HepG2 (cell line): ENCODE measurements around the gene SLC11A1. TPM values are rescaled to one million over a fixed set of nuclear protein-coding genes. Genes with fewer than 3 reads are reported as not detected.
A peak's percentile ranks its signal among the peaks of the same experiment; 100 is the strongest.

Source experiments
- ATM ChIP-seq: fragments of 450-650 bp; IDR thresholded peaks from 2 replicates; pipeline ENCODE4 v1.7.1; 2017; ENCODE audit warnings: mild to moderate bottlenecking, borderline replicate concordance
- BRCA1 ChIP-seq: sonication (generic); formaldehyde crosslinking; IDR thresholded peaks from 2 replicates; pipeline ENCODE4 v1.4.0; 2020; ENCODE audit warnings: missing genetic modification reagents
- DDIT3 ChIP-seq: sonication (generic); formaldehyde crosslinking; IDR thresholded peaks from 2 replicates; pipeline ENCODE4 v1.4.0; 2020; ENCODE audit warnings: mild to moderate bottlenecking, missing genetic modification reagents
- FUBP1 ChIP-seq: sonication (generic); formaldehyde crosslinking; IDR thresholded peaks from 2 replicates; pipeline ENCODE4 v1.5.1; 2020; ENCODE audit warnings: missing genetic modification reagents, mild to moderate bottlenecking, borderline replicate concordance
- GABPB1 ChIP-seq: IDR thresholded peaks from 2 replicates; pipeline ENCODE4 v1.6.1; 2016; ENCODE audit warnings: mild to moderate bottlenecking, missing genetic modification reagents, moderate library complexity, missing compliant biosample characterization
- KLF6 ChIP-seq: IDR thresholded peaks from 2 replicates; pipeline ENCODE4 v1.8.0; 2016; ENCODE audit warnings: missing biosample characterization, missing genetic modification reagents
- MYC ChIP-seq: sonication (generic); formaldehyde crosslinking; IDR thresholded peaks from 2 replicates; pipeline ENCODE4 v1.9.0; 2021; ENCODE audit warnings: missing genetic modification reagents, borderline replicate concordance
- NAIF1 ChIP-seq: sonication (generic); formaldehyde crosslinking; IDR thresholded peaks from 2 replicates; pipeline ENCODE4 v1.5.0; 2020; ENCODE audit warnings: mild to moderate bottlenecking, missing genetic modification reagents, borderline replicate concordance
- NFE2 ChIP-seq: sonication (generic); formaldehyde crosslinking; IDR thresholded peaks from 2 replicates; pipeline ENCODE4 v1.4.0; 2020; ENCODE audit warnings: missing genetic modification reagents
- NFYB ChIP-seq: sonication (generic); formaldehyde crosslinking; IDR thresholded peaks from 2 replicates; pipeline ENCODE4 v1.4.0; 2020; ENCODE audit warnings: missing genetic modification reagents
- POLR2G ChIP-seq: fragments of 200-400 bp; formaldehyde crosslinking; IDR thresholded peaks from 2 replicates; pipeline ENCODE4 v1.6.1; 2018; ENCODE audit warnings: mild to moderate bottlenecking, low read depth, low read length, moderate library complexity
- RBFOX2 ChIP-seq: fragments of 200-400 bp; formaldehyde crosslinking; IDR thresholded peaks from 2 replicates; pipeline ENCODE4 v1.6.1; 2017; ENCODE audit warnings: low read depth, mild to moderate bottlenecking, low read length
- RELA ChIP-seq: sonication (generic); formaldehyde crosslinking; IDR thresholded peaks from 2 replicates; pipeline ENCODE4 v1.4.0; 2020; ENCODE audit warnings: missing genetic modification reagents
- RFX5 ChIP-seq: IDR thresholded peaks from 2 replicates; pipeline ENCODE4 v1.6.1; 2011; ENCODE audit warnings: low read depth, low read length, improper control_type of control experiment
- SCMH1 ChIP-seq: sonication (generic); formaldehyde crosslinking; IDR thresholded peaks from 2 replicates; pipeline ENCODE4 v1.9.0; 2021; ENCODE audit warnings: missing genetic modification reagents, mild to moderate bottlenecking, borderline replicate concordance
- ZBTB26 ChIP-seq: IDR thresholded peaks from 2 replicates; pipeline ENCODE4 v1.6.1; 2016; ENCODE audit warnings: missing compliant biosample characterization, missing genetic modification reagents, borderline replicate concordance
- ZBTB3 ChIP-seq: sonication (generic); formaldehyde crosslinking; IDR thresholded peaks from 2 replicates; pipeline ENCODE4 v1.4.0; 2020; ENCODE audit warnings: low read depth, mild to moderate bottlenecking, moderate library complexity, missing genetic modification reagents, borderline replicate concordance
- ZEB1 ChIP-seq: IDR thresholded peaks from 2 replicates; pipeline ENCODE4 v1.6.1; 2012; ENCODE audit warnings: mild to moderate bottlenecking, low read depth, inconsistent platforms; ENCODE audit not compliant: insufficient replicate concordance
- ZFAT ChIP-seq: sonication (generic); formaldehyde crosslinking; conservative IDR thresholded peaks from 2 replicates; pipeline ENCODE4 v1.8.1; 2023; ENCODE audit warnings: missing genetic modification reagents, inconsistent platforms
- ZFP1 ChIP-seq: IDR thresholded peaks from 2 replicates; pipeline ENCODE4 v1.6.1; 2016
- ZNF251 ChIP-seq: sonication (generic); formaldehyde crosslinking; IDR thresholded peaks from 2 replicates; pipeline ENCODE4 v1.9.0; 2021; ENCODE audit warnings: mild to moderate bottlenecking, missing genetic modification reagents
- ZNF678 ChIP-seq: sonication (generic); formaldehyde crosslinking; IDR thresholded peaks from 2 replicates; pipeline ENCODE4 v1.4.0; 2020; ENCODE audit warnings: mild to moderate bottlenecking, missing genetic modification reagents
- polyA plus RNA-seq, 8 experiments: library from polyadenylated mRNA; depleted of rRNA in 3 of 8; stranded (reverse) in 7 of 8; unstranded in 1 of 8; fragments of >200 nt; fragmentation: Illumina TruSeq in 4 of 8; extraction: Trizol in 4 of 8; gene quantifications; 2 replicates each; pipeline versions ENCODE4 v1.2.1 to v1.2.3, GENCODE V29; 2011 to 2016; ENCODE audit warnings: low read depth in 4 of 8, missing spikeins in 1 of 8, mixed read lengths in 1 of 8; ENCODE audit not compliant: insufficient read depth in 1 of 8
- total RNA-seq, 5 experiments: library from RNA; depleted of rRNA; stranded (reverse); fragments of >200 nt; fragmentation: Illumina TruSeq; extraction: Trizol; gene quantifications; 2 replicates each; pipeline ENCODE4 v1.2.3, GENCODE V29; 2016; ENCODE audit warnings: low read depth in 1 of 5
- TF ChIP-seq, protein P1 (sequence below): sonication (generic); formaldehyde crosslinking; IDR thresholded peaks from 2 replicates; pipeline ENCODE4 v1.5.0; 2020; ENCODE audit warnings: mild to moderate bottlenecking, missing genetic modification reagents
- TF ChIP-seq, protein P2 (sequence below): sonication (generic); IDR thresholded peaks from 2 replicates; pipeline ENCODE4 v1.6.1; 2016; ENCODE audit warnings: low read depth, borderline replicate concordance

The SLC11A1 gene
- total and polyA plus RNA-seq, 2 of the 13 experiments (the other 11 are each of a cell fraction or from before 2014, with no cell fraction given), result 0.33 to 2.3 TPM

GRCh38 chr2:218444692-218445357 is 62.8 kb downstream of the SLC11A1 start (continued):
- TF ChIP-seq, protein P1, sequence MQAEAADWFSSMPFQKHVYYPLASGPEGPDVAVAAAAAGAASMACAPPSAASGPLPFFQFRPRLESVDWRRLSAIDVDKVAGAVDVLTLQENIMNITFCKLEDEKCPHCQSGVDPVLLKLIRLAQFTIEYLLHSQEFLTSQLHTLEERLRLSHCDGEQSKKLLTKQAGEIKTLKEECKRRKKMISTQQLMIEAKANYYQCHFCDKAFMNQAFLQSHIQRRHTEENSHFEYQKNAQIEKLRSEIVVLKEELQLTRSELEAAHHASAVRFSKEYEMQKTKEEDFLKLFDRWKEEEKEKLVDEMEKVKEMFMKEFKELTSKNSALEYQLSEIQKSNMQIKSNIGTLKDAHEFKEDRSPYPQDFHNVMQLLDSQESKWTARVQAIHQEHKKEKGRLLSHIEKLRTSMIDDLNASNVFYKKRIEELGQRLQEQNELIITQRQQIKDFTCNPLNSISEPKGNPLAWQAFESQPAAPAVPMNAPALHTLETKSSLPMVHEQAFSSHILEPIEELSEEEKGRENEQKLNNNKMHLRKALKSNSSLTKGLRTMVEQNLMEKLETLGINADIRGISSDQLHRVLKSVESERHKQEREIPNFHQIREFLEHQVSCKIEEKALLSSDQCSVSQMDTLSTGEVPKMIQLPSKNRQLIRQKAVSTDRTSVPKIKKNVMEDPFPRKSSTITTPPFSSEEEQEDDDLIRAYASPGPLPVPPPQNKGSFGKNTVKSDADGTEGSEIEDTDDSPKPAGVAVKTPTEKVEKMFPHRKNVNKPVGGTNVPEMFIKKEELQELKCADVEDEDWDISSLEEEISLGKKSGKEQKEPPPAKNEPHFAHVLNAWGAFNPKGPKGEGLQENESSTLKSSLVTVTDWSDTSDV (CRISPR knock-in tag), result no peak; the same call in 1 of the 2 replicates
- no peak for TF ChIP-seq NFE2 (CRISPR knock-in tag)
- TF ChIP-seq ZNF251 (CRISPR knock-in tag), result 0 out of 2 replicates have a peak, but pooled peaks have one; percentile 17
- TF ChIP-seq DDIT3 (CRISPR knock-in tag), result no peak
- peak; percentile 90 for TF ChIP-seq ZBTB3 (CRISPR knock-in tag)
- no peak for TF ChIP-seq RFX5
- TF ChIP-seq NFYB (CRISPR knock-in tag), result no peak
- peak; percentile 40; the same call in 1 of the 2 replicates for TF ChIP-seq RBFOX2
- no peak for TF ChIP-seq ATM
- no peak for TF ChIP-seq SCMH1 (CRISPR knock-in tag)
- peak; percentile 48; the same call in 1 of the 2 replicates for TF ChIP-seq POLR2G
- TF ChIP-seq NAIF1 (CRISPR knock-in tag), result peak; percentile 34; the same call in 1 of the 2 replicates
- peak; percentile 52; the same call in 1 of the 2 replicates for TF ChIP-seq ZNF678 (CRISPR knock-in tag)
- TF ChIP-seq BRCA1 (CRISPR knock-in tag), result peak; percentile 69; the same call in 1 of the 2 replicates
- TF ChIP-seq KLF6 (CRISPR knock-in tag), result peak; percentile 71
- TF ChIP-seq, protein P2, sequence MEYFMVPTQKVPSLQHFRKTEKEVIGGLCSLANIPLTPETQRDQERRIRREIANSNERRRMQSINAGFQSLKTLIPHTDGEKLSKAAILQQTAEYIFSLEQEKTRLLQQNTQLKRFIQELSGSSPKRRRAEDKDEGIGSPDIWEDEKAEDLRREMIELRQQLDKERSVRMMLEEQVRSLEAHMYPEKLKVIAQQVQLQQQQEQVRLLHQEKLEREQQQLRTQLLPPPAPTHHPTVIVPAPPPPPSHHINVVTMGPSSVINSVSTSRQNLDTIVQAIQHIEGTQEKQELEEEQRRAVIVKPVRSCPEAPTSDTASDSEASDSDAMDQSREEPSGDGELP, result peak; percentile 100
- peak; percentile 89 for TF ChIP-seq ZFP1
- peak; percentile 63; the same call in 1 of the 2 replicates for TF ChIP-seq MYC
- peak; percentile 70; the same call in 1 of the 2 replicates for TF ChIP-seq ZBTB26 (CRISPR knock-in tag)
- TF ChIP-seq RELA, result no peak
- no peak for TF ChIP-seq ZFAT
- no peak for TF ChIP-seq FUBP1 (CRISPR knock-in tag)
- peak; percentile 93 for TF ChIP-seq ZEB1
- TF ChIP-seq GABPB1 (CRISPR knock-in tag), result peak; percentile 75
